ENCODE results near the gene TNFRSF19.

Gene TNFRSF19

GRCh38 chr13:23639674-23640073 is 69.5 kb downstream of the TNFRSF19 start:
- no peak for DNase-seq (ENCODE audit: low read depth in 1 of 2, low spot score in 1 of 2)
- H3K27me3 ChIP-seq (ENCODE audit: insufficient read depth, poor library complexity, severe bottlenecking): no peaks in the 10 kb centered on the region
- H3K4me3 ChIP-seq (replicated peaks; ENCODE audit: insufficient read depth, low read length): no peak overlapping the region
- H3K27ac ChIP-seq (replicated peaks): no peak overlapping the region
- TF ChIP-seq REST (IDR thresholded peaks at IDR 0.05; ENCODE audit: insufficient replicate concordance, low read depth) (no peak), POLR2AphosphoS5 (IDR thresholded peaks at IDR 0.05; ENCODE audit: low read depth) (no peak), CTCF (IDR thresholded peaks at IDR 0.05; ENCODE audit: insufficient read depth, low read length) (no peak), SPI1 (IDR thresholded peaks at IDR 0.05; ENCODE audit: borderline replicate concordance, low read depth) (no peak), GABPA (IDR thresholded peaks at IDR 0.05; ENCODE audit: low read depth) (no peak)

DNA sequence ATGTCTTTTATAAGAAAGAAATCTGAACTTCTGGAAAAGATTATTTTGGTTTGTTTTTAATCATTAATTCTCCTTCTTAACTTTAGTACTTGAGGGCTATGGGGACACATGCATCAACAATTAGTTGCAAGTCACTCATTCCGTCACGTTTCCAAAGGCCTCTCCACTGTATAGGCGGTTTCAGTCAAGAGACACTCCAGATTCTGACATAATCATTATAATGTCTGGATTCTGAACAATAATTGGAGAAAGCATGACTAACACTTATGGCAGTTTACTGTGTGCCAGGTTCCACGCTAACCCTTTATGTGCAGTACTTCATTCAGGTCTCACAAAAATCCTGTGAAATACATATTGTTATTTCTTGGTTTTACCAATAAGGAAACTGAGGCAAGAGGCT is 71.9 kb downstream of the TNFRSF19 start:
- DNase-seq (ENCODE audit: low read depth in 1 of 2, low spot score in 1 of 2): no peak
- no peak overlapping the region for H3K27ac ChIP-seq (replicated peaks)
- TF ChIP-seq CTCF (IDR thresholded peaks at IDR 0.05; ENCODE audit: insufficient read depth, low read length) (no peak), GABPA (IDR thresholded peaks at IDR 0.05; ENCODE audit: low read depth) (no peak), POLR2AphosphoS5 (IDR thresholded peaks at IDR 0.05; ENCODE audit: low read depth) (no peak), REST (IDR thresholded peaks at IDR 0.05; ENCODE audit: insufficient replicate concordance, low read depth) (no peak), SPI1 (IDR thresholded peaks at IDR 0.05; ENCODE audit: borderline replicate concordance, low read depth) (no peak)
- no peak overlapping the region for H3K4me3 ChIP-seq (replicated peaks; ENCODE audit: insufficient read depth, low read length)
- H3K27me3 ChIP-seq (ENCODE audit: insufficient read depth, poor library complexity, severe bottlenecking): no peaks in the 10 kb centered on the region

DNA sequence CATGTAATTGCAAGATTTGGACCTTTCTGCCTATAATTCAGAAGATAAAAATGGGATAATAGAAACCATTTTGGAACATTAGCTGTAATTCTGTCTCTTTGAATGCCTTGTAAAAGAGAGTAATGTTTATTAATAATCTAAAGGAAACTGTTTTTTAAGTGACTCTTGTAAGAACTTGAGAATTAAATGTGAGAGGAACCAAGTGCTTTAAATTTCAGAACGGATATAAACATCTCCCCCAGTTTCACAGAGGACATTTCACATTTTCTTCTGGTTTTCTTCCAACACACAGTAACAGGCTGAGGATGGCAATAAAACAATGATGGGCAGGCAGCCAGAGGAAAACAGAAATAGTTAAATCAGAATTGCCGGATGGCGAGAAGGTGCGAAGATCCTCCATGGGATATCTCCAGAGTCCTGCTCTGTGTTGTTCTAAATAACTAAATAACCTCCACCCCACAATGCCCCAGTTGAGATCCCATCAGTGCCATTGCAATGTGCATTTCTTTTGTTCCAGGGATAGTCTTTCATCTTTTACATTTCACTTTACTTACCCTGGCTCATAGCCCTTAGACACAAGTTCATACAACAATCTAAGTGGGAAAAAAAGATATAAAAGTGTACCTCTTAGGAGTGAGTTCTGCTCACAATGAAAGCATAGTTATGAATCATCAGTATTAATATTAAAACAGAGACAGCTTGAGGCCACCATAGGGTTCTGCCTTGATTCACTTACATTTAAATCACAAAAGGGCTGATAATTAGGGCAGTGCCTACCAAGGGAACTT is 73.3 kb downstream of the TNFRSF19 start:
- no peak for DNase-seq (ENCODE audit: low read depth in 1 of 2, low spot score in 1 of 2)
- H3K27me3 ChIP-seq (ENCODE audit: insufficient read depth, poor library complexity, severe bottlenecking): no peaks in the 10 kb centered on the region

More for the DNA sequence above, 73.3 kb downstream of the TNFRSF19 start:
- H3K4me3 ChIP-seq (replicated peaks; ENCODE audit: insufficient read depth, low read length): no peak overlapping the region
- H3K27ac ChIP-seq (replicated peaks): no peak overlapping the region
- TF ChIP-seq SPI1 (IDR thresholded peaks at IDR 0.05; ENCODE audit: borderline replicate concordance, low read depth) (no peak), CTCF (IDR thresholded peaks at IDR 0.05; ENCODE audit: insufficient read depth, low read length) (no peak), GABPA (IDR thresholded peaks at IDR 0.05; ENCODE audit: low read depth) (no peak), POLR2AphosphoS5 (IDR thresholded peaks at IDR 0.05; ENCODE audit: low read depth) (no peak), REST (IDR thresholded peaks at IDR 0.05; ENCODE audit: insufficient replicate concordance, low read depth) (no peak)
